HG02885 (cell line): ENCODE measurements around the gene CLGN.

Source experiments
- ATAC-seq: cut with Tn5 transposase; IDR thresholded peaks from one replicate; pipeline ENCODE4 v1.9.1; 2021; ENCODE audit warnings: mild to moderate bottlenecking; ENCODE audit not compliant: unreplicated experiment, poor library complexity

The CLGN gene

DNA sequence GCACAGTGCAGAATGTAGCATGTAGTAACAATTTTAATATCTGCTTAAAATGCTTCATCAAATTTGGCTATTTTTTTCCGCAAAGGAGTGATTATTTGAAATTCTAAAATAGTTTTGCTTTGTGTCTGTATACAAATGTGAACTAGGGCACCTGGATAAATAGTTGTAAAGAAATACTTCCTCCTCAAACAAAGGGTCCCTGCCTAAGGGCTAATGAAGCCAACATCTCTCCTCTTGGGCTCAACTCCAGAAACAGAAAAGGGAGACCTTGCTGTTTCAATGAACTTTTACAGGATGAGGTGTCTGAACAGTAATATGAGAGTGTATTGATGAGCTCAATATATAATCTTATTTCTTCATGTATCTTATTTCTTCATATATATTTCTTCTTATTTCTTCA is 84.8 kb downstream of the CLGN start:
- ATAC-seq: no peak
